ENCODE data around the gene ARFGAP1. TPM values are rescaled to one million over a fixed set of nuclear protein-coding genes. Genes with fewer than 3 reads are reported as not detected.

The ARFGAP1 gene
- total RNA-seq, 4 donors from 2014 or later = 70.7 to 75.7 (median 72.7) TPM

DNA sequence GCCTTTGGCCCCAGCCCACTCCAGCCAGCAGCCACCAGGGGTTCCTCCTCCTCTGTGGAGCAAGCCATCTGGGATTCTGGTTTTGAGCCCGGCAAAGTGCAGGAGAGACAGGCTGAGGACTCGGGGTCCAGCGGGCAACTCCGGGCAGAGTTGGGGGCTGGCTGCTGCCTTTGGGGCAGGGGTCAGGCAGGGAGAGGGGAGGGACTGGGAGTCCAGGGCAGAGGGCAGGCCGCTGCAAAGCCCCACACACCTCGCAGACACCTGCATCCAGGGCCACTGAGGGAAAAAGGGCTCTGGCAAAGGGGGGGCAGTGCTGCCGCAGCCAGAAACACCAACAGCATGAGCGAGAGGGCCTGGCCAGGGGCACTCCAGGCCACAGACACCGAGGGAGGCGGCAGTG is 28.1 kb upstream of the ARFGAP1 start:
- DNase-seq = no peak
- WGBS, 2 donors = 94 to 97% methylated on average over 6 to 7 of the region's 10 CpGs
- peaks cover 56 to 65% of the 10 kb centered on the region in 2 donors for H3K4me1 ChIP-seq
- H3K27me3 ChIP-seq = no peaks in the 10 kb centered on the region
- H3K27ac ChIP-seq = no peak overlapping the region
- intact Hi-C loops (cut with DNase I) = no loop called here
- TF ChIP-seq, protein P1, sequence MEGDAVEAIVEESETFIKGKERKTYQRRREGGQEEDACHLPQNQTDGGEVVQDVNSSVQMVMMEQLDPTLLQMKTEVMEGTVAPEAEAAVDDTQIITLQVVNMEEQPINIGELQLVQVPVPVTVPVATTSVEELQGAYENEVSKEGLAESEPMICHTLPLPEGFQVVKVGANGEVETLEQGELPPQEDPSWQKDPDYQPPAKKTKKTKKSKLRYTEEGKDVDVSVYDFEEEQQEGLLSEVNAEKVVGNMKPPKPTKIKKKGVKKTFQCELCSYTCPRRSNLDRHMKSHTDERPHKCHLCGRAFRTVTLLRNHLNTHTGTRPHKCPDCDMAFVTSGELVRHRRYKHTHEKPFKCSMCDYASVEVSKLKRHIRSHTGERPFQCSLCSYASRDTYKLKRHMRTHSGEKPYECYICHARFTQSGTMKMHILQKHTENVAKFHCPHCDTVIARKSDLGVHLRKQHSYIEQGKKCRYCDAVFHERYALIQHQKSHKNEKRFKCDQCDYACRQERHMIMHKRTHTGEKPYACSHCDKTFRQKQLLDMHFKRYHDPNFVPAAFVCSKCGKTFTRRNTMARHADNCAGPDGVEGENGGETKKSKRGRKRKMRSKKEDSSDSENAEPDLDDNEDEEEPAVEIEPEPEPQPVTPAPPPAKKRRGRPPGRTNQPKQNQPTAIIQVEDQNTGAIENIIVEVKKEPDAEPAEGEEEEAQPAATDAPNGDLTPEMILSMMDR (IDR thresholded peaks at IDR 0.05) = no peak
- no peak for TF ChIP-seq POLR2A (IDR thresholded peaks at IDR 0.05)
- H3K4me3 ChIP-seq (replicated peaks in 1 of 3) = no peak overlapping the region
- no peaks in the 10 kb centered on the region for H3K36me3 ChIP-seq
- no peaks in the 10 kb centered on the region for H3K9me3 ChIP-seq

DNA sequence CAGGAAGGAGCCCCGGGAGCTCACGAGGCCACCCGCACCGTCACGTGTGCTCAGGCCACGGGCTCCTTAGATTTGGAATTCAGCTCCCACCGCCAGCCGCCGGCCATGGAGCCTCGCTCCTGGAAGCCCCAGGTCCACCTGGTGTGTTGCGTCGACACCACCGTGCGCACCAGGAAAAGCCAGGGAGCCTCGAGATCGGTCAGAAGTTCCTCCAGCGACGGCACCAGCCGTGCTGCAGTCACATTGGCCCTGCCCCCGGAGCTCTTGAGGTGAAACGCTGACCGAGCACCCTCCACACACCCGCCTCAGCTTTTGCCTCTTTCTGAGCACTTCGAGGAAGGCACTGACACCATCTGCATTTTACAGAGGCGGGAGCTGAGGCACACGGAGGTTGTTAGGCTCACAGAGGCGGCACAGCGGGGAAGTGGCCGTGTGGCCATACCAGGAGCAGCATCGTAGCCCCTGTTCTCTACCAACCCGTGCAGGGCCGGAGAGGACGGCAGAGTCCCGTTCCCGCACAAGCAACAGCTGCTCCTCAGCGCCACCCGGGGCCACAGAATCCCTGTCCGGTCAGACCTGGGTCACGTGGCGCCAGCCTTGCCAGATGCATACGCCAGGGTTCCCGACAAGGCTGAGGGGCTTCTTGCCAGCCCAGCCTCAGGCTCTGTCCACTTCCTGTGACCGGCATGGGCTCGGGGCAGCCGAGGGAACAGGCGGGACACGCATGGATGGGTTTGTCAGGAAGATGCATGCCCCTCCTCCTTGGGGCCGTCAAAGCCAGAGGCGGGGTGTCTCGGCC is 25.9 kb upstream of the ARFGAP1 start:
- H3K9me3 ChIP-seq = no peaks in the 10 kb centered on the region
- no peak overlapping the region for H3K4me3 ChIP-seq (replicated peaks in 1 of 3)
- H3K27me3 ChIP-seq = no peaks in the 10 kb centered on the region
- intact Hi-C loops (cut with DNase I) = no loop called here
- peak; percentile 83 to 87 for DNase-seq
- peak overlapping the region; percentile 38 to 66 (median 58) for H3K27ac ChIP-seq
- 7 to 14% methylated on average over 7 to 17 of the region's 50 CpGs for WGBS, 2 donors
- H3K36me3 ChIP-seq = no peaks in the 10 kb centered on the region
- no peak for TF ChIP-seq POLR2A (IDR thresholded peaks at IDR 0.05)
- TF ChIP-seq, protein P1 (IDR thresholded peaks at IDR 0.05) = peak in 1 of 6 experiments; percentile 5
- H3K4me1 ChIP-seq = peaks cover 42 to 60% of the 10 kb centered on the region in 2 donors

DNA sequence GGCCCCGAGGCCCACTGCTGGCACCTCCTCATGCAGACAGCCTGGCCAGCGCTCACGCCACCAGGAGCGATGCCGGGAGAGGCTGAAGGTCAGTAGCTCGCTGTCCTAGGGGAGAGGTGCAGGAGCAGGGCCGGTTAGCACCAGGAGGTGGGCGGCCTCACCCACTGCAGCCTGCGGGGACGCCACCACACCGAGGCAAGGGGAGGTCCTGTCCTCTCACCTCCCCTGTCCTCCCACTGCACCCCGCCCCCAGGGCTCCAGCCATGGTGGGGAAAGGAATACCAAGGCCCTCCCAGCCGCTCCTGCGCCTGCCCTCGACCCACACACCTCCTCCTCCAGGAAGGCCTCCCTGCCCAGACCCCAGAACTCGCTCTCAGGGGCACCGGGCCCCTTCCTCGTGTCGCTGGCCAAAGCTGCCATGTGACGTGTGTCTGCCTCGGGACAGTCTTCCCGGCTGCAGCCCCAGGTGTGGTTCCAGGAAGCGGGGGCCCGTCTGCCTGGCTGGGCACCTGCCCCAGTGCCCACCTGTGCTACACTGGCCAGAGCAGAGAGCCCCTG is 24.9 kb upstream of the ARFGAP1 start:
- H3K36me3 ChIP-seq = no peaks in the 10 kb centered on the region
- 82 to 89% methylated on average over 11 to 12 of the region's 24 CpGs for WGBS, 2 donors
- H3K4me1 ChIP-seq = peaks cover 34 to 50% of the 10 kb centered on the region in 2 donors
- intact Hi-C loops (cut with DNase I) = no loop called here
- DNase-seq = no peak
- H3K4me3 ChIP-seq (replicated peaks in 1 of 3) = no peak overlapping the region
- H3K27me3 ChIP-seq = no peaks in the 10 kb centered on the region
- no peak for TF ChIP-seq POLR2A (IDR thresholded peaks at IDR 0.05)
- TF ChIP-seq, protein P1 (IDR thresholded peaks at IDR 0.05) = no peak
- H3K9me3 ChIP-seq = no peaks in the 10 kb centered on the region
- peak overlapping the region in 1 of 3 donors; percentile 66 for H3K27ac ChIP-seq

DNA sequence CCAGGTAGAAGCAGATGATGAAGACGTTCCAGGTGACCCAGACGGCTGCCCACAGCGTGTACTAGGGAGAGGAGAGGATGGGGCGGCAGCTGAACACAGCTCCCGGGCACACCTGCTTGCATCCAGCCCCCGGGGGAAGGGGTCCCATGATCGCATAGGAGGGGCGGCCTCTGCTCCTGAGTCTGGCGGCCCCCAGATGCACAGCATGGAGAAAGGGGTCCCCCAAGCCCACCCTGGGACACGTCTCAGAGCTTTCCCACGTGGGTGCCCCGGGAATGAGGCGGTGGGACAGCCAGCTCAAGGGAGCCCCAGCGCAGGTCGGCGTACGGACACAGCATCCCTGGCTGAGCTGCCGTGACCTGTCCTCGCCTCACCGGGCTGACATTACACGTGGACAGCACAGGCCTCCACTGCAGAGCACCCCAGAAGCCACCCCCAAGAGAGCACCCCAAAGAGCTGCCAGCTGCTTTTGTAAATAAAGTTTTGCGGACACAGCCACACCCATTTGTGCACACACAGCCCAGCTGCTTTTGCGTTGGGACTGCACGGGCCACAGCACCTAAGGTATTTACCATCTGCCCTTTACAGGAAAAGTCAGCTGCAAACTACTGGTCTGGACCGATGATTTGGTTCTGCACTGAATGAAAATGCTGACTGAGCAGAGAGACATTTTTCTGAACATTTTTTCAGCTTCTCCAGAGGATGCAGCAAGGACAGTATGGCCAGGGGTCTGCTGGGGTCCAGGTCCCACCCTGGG is 23.6 kb upstream of the ARFGAP1 start:
- Histone ChIP-seq H3K9me3 (no peaks in the 10 kb centered on the region), H3K27ac (peak overlapping the region; percentile 43 to 61 (median 49)), H3K4me1 (peaks cover 39 to 60% of the 10 kb centered on the region in 2 donors), H3K27me3 (peaks cover under 1% of the 10 kb centered on the region), H3K36me3 (no peaks in the 10 kb centered on the region), H3K4me3 (replicated peaks in 1 of 3) (no peak overlapping the region)
- DNase-seq = peak; percentile 65 to 80
- TF ChIP-seq, protein P1 (IDR thresholded peaks at IDR 0.05) = no peak
- TF ChIP-seq POLR2A (IDR thresholded peaks at IDR 0.05) = no peak
- intact Hi-C loops (cut with DNase I) = no loop called here
- 52 to 68% methylated on average over 14 to 25 of the region's 25 CpGs for WGBS, 2 donors
